Breast epithelium (tissue), 4 donors: Measurements from ENCODE around the gene DEPP1. TPM values are rescaled to one million over a fixed set of nuclear protein-coding genes. Genes with fewer than 3 reads are reported as not detected.

ENCODE experiments used
- DNase-seq, 2 donors: peaks; one replicate each; pipeline ENCODE4 v3.0.0-alpha.2; 2019; ENCODE audit warnings: low spot score in 2 of 2
- H3K27ac ChIP-seq, 2 donors: fragments of 200-600 bp; sonication (generic) in 1 of 2; one replicate each; pipeline ENCODE4 v1.5.1; 2016 to 2019; ENCODE audit warnings: mild to moderate bottlenecking in 1 of 2
- H3K27me3 ChIP-seq, 2 donors: fragments of 200-600 bp; sonication (generic) in 1 of 2; one replicate each; pipeline versions ENCODE4 v1.5.1 to v1.6.0; 2017 to 2019; ENCODE audit warnings: control low read depth in 1 of 2, mild to moderate bottlenecking in 1 of 2
- H3K36me3 ChIP-seq: fragments of 200-600 bp; one replicate; pipeline ENCODE4 v1.5.1; 2019
- H3K4me1 ChIP-seq, 2 donors: fragments of 200-600 bp; sonication (generic); one replicate each; pipeline ENCODE4 v1.5.1; 2016 to 2019; ENCODE audit warnings: control low read depth in 1 of 2
- H3K4me3 ChIP-seq, 3 donors: fragments of 200-600 bp; sonication (generic); 1 replicate in 2 of 3; 2 replicates in 1 of 3; pipeline ENCODE4 v1.5.1; 2016 to 2019; ENCODE audit warnings: mild to moderate bottlenecking in 3 of 3, moderate library complexity in 2 of 3
- H3K9me3 ChIP-seq, 2 donors: fragments of 200-600 bp; sonication (generic) in 1 of 2; one replicate each; pipeline ENCODE4 v1.5.1; 2016 to 2019; ENCODE audit warnings: control low read depth in 1 of 2
- CTCF ChIP-seq, 3 donors: fragments of 450-650 bp; IDR thresholded peaks; one replicate each; pipeline ENCODE4 v1.5.1; 2016 to 2017; ENCODE audit warnings: antibody characterized with exemption in 3 of 3, mild to moderate bottlenecking in 3 of 3, moderate library complexity in 3 of 3
- POLR2A ChIP-seq: fragments of 450-650 bp; IDR thresholded peaks from one replicate; pipeline ENCODE4 v1.6.1; 2016; ENCODE audit warnings: antibody characterized with exemption, mild to moderate bottlenecking, moderate library complexity
- POLR2AphosphoS5 ChIP-seq, 3 donors: sonication (generic); formaldehyde crosslinking; IDR thresholded peaks; one replicate each; pipeline ENCODE4 v1.6.1; 2017; ENCODE audit warnings: antibody characterized with exemption in 3 of 3
- intact Hi-C: fragments of 100-400 bp; cut with DNase I; formaldehyde crosslinking; loops from one replicate; pipeline ENCODE4 v1.15.1; 2023; ENCODE audit warnings: low total_unique reads
- total RNA-seq, 3 donors: library from RNA; depleted of rRNA; stranded (reverse); fragments of >200 nt; gene quantifications; one replicate each; pipeline ENCODE4 v1.1.0, GENCODE V29; 2016

DEPP1 gene
- total RNA-seq, 3 donors from 2014 or later = 139 to 2,057 (median 460) TPM

- DNase-seq = no peak
- H3K36me3 ChIP-seq = no peaks in the 10 kb centered on the region
- no peaks in the 10 kb centered on the region for H3K9me3 ChIP-seq
- peak overlapping the region; percentile 90 to 99 for H3K27ac ChIP-seq
- no peaks in the 10 kb centered on the region for H3K27me3 ChIP-seq
- H3K4me1 ChIP-seq = peaks cover 4 to 12% of the 10 kb centered on the region in 2 donors
- intact Hi-C loops = no loop called here
- H3K4me3 ChIP-seq = peak overlapping the region in 1 of 3 donors; percentile 40
- TF ChIP-seq POLR2A (no peak), POLR2AphosphoS5 (IDR thresholded peaks at IDR 0.05) (peak; percentile 58 to 88 (median 76)), CTCF (IDR thresholded peaks at IDR 0.05) (no peak)
Observed at GRCh38 chr10:44995914-44996669, 17.5 kb upstream of the DEPP1 start.

- Histone ChIP-seq H3K27me3 (no peaks in the 10 kb centered on the region), H3K4me1 (peaks cover 4 to 12% of the 10 kb centered on the region in 2 donors), H3K36me3 (no peaks in the 10 kb centered on the region), H3K27ac (peak overlapping the region; percentile 90 to 99), H3K9me3 (no peaks in the 10 kb centered on the region), H3K4me3 (peak overlapping the region in 1 of 3 donors; percentile 20)
- DNase-seq = no peak
- intact Hi-C loops = no loop called here
- TF ChIP-seq CTCF (IDR thresholded peaks at IDR 0.05) = no peak
- TF ChIP-seq POLR2AphosphoS5 (IDR thresholded peaks at IDR 0.05) = no peak
- TF ChIP-seq POLR2A = no peak
Observed at GRCh38 chr10:44995581-44995913, 16.9 kb upstream of the DEPP1 start.

GRCh38 chr10:44994752-44995530, 16.3 kb upstream of the DEPP1 start:
- H3K4me3 ChIP-seq = no peak overlapping the region
- H3K27ac ChIP-seq = peak overlapping the region; percentile 90 to 99
- TF ChIP-seq POLR2AphosphoS5 (IDR thresholded peaks at IDR 0.05) (no peak), CTCF (IDR thresholded peaks at IDR 0.05) (no peak), POLR2A (no peak)
- no peaks in the 10 kb centered on the region for H3K9me3 ChIP-seq
- peaks cover 4 to 12% of the 10 kb centered on the region in 2 donors for H3K4me1 ChIP-seq
- no peak for DNase-seq
- intact Hi-C loops = no loop called here
- H3K27me3 ChIP-seq = no peaks in the 10 kb centered on the region
- no peaks in the 10 kb centered on the region for H3K36me3 ChIP-seq

GRCh38 chr10:44993922-44994751, 15.5 kb upstream of the DEPP1 start:
- Histone ChIP-seq H3K27me3 (no peaks in the 10 kb centered on the region), H3K4me1 (peaks cover 4 to 12% of the 10 kb centered on the region in 2 donors), H3K9me3 (no peaks in the 10 kb centered on the region), H3K4me3 (no peak overlapping the region), H3K27ac (peak overlapping the region; percentile 90 to 99), H3K36me3 (no peaks in the 10 kb centered on the region)
- no peak for TF ChIP-seq CTCF (IDR thresholded peaks at IDR 0.05)
- no peak for TF ChIP-seq POLR2A
- no peak for TF ChIP-seq POLR2AphosphoS5 (IDR thresholded peaks at IDR 0.05)
- no peak for DNase-seq
- intact Hi-C loops = no loop called here
